Measurements from ENCODE around the gene IFIT3. TPM values are rescaled to one million over a fixed set of nuclear protein-coding genes. Genes with fewer than 3 reads are reported as not detected.

IFIT3 gene
- total RNA-seq, 1 donor = 11.6 TPM

- DNase-seq (ENCODE audit: low read depth in 2 of 3, low spot score in 2 of 3) = peak in 1 of 3 donors; percentile 63
These were observed 61.5 kb downstream of the IFIT3 start for GRCh38 chr10:89389254-89389653.

Other genes starting within 250 kb of the IFIT3 start
- gene CH25H, start 120.7 kb upstream of the IFIT3 start, total RNA-seq = not detected
- gene LIPA, start 76.2 kb upstream of the IFIT3 start, total RNA-seq = 37.2 TPM
- 3.0 TPM for gene IFIT2, start 26.0 kb upstream of the IFIT3 start, total RNA-seq
- gene IFIT1B, start 50.1 kb downstream of the IFIT3 start, total RNA-seq = under 0.01 TPM
- 4.6 TPM for gene IFIT1, start 64.6 kb downstream of the IFIT3 start, total RNA-seq
- gene IFIT5, start 86.6 kb downstream of the IFIT3 start, total RNA-seq = 9.2 TPM
- not detected for gene SLC16A12, start 207.6 kb downstream of the IFIT3 start, total RNA-seq

Measured in hematopoietic multipotent progenitor cell (in vitro differentiated cells).